Measurements from ENCODE around the gene FBLN2.

The FBLN2 gene

GRCh38 chr3:13663781-13664535 is 115.0 kb downstream of the FBLN2 start:
- no peak for DNase-seq
- ChIA-PET POLR2A (no interaction called here), CTCF (interaction anchor here (1.6 to 16.2 kb wide), 3 partner anchors 16 to 221 kb away, joined by 3 to 338 read pairs (median 3); partner anchors contain the start of gene WNT7A)
- WGBS (ENCODE audit: insufficient coverage): 90% methylated on average over 10 of the region's 16 CpGs
- Histone ChIP-seq H3K9me3 (ENCODE audit: control extremely low read depth in 1 of 5, control insufficient read depth in 4 of 5, insufficient read depth in 2 of 5, low read depth in 1 of 5, low read length in 4 of 5) (no peaks in the 10 kb centered on the region), H3K4me3 (ENCODE audit: control insufficient read depth in 1 of 7, extremely low read depth in 1 of 7, insufficient read depth in 4 of 7, low read depth in 2 of 7, low read length in 6 of 7) (no peak overlapping the region), H3K36me3 (ENCODE audit: control insufficient read depth in 4 of 4, insufficient read depth in 4 of 4, low read length in 3 of 4) (no peaks in the 10 kb centered on the region), H3K27me3 (replicated peaks in 2 of 5; ENCODE audit: control insufficient read depth in 4 of 5, insufficient read depth in 5 of 5, low read length in 4 of 5) (peaks cover 0 to 9% (median 2%) of the 10 kb centered on the region in 5 experiments), H3K27ac (ENCODE audit: insufficient read depth in 1 of 2, low read depth in 1 of 2, low read length in 2 of 2, poor library complexity in 1 of 2, severe bottlenecking in 2 of 2) (no peak overlapping the region), H3K4me1 (ENCODE audit: control extremely low read depth in 1 of 4, control insufficient read depth in 4 of 4, insufficient read depth in 4 of 4, low read length in 3 of 4) (no peaks in the 10 kb centered on the region)

- DNase-seq: no peak
- CTCF ChIA-PET: interaction anchor here (16.2 kb wide), 1 partner anchor 220 kb away, joined by 338 read pairs; the partner anchor contains the start of gene WNT7A
- POLR2A ChIA-PET: no interaction called here
- 87% methylated on average over 9 of the region's 16 CpGs for WGBS (ENCODE audit: insufficient coverage)
- Histone ChIP-seq H3K27ac (ENCODE audit: insufficient read depth in 1 of 2, low read depth in 1 of 2, low read length in 2 of 2, poor library complexity in 1 of 2, severe bottlenecking in 2 of 2) (no peak overlapping the region), H3K36me3 (ENCODE audit: control insufficient read depth in 4 of 4, insufficient read depth in 4 of 4, low read length in 3 of 4) (no peaks in the 10 kb centered on the region), H3K9me3 (ENCODE audit: control extremely low read depth in 1 of 5, control insufficient read depth in 4 of 5, insufficient read depth in 2 of 5, low read depth in 1 of 5, low read length in 4 of 5) (no peaks in the 10 kb centered on the region), H3K4me1 (ENCODE audit: control extremely low read depth in 1 of 4, control insufficient read depth in 4 of 4, insufficient read depth in 4 of 4, low read length in 3 of 4) (no peaks in the 10 kb centered on the region), H3K27me3 (replicated peaks in 2 of 5; ENCODE audit: control insufficient read depth in 4 of 5, insufficient read depth in 5 of 5, low read length in 4 of 5) (peaks cover 0 to 10% (median 3%) of the 10 kb centered on the region in 5 experiments), H3K4me3 (ENCODE audit: control insufficient read depth in 1 of 7, extremely low read depth in 1 of 7, insufficient read depth in 4 of 7, low read depth in 2 of 7, low read length in 6 of 7) (no peak overlapping the region)
These were observed 116.8 kb downstream of the FBLN2 start for GRCh38 chr3:13665582-13666226.

- H3K27me3 ChIP-seq (replicated peaks in 2 of 5; ENCODE audit: control insufficient read depth in 4 of 5, insufficient read depth in 5 of 5, low read length in 4 of 5): peaks cover 0 to 15% (median 5%) of the 10 kb centered on the region in 5 experiments
- H3K36me3 ChIP-seq (ENCODE audit: control insufficient read depth in 4 of 4, insufficient read depth in 4 of 4, low read length in 3 of 4): no peaks in the 10 kb centered on the region
- H3K4me3 ChIP-seq (ENCODE audit: control insufficient read depth in 1 of 7, extremely low read depth in 1 of 7, insufficient read depth in 4 of 7, low read depth in 2 of 7, low read length in 6 of 7): no peak overlapping the region
- 63% methylated on average over 4 of the region's 4 CpGs for WGBS (ENCODE audit: insufficient coverage)
- H3K4me1 ChIP-seq (ENCODE audit: control extremely low read depth in 1 of 4, control insufficient read depth in 4 of 4, insufficient read depth in 4 of 4, low read length in 3 of 4): no peaks in the 10 kb centered on the region
- DNase-seq: no peak
- H3K9me3 ChIP-seq (ENCODE audit: control extremely low read depth in 1 of 5, control insufficient read depth in 4 of 5, insufficient read depth in 2 of 5, low read depth in 1 of 5, low read length in 4 of 5): no peaks in the 10 kb centered on the region
- CTCF ChIA-PET: interaction anchor here (16.2 kb wide), 1 partner anchor 219 kb away, joined by 338 read pairs; the partner anchor contains the start of gene WNT7A
- POLR2A ChIA-PET: no interaction called here
- no peak overlapping the region for H3K27ac ChIP-seq (ENCODE audit: insufficient read depth in 1 of 2, low read depth in 1 of 2, low read length in 2 of 2, poor library complexity in 1 of 2, severe bottlenecking in 2 of 2)
These were observed 117.3 kb downstream of the FBLN2 start for GRCh38 chr3:13666227-13666619.

GRCh38 chr3:13666781-13667709 is 118.1 kb downstream of the FBLN2 start:
- WGBS (ENCODE audit: insufficient coverage): 78% methylated on average over 14 of the region's 18 CpGs
- ChIA-PET POLR2A (no interaction called here), CTCF (interaction anchor here (6.4 to 16.2 kb wide), 2 partner anchors 9 to 218 kb away, joined by 53 to 338 read pairs; partner anchors contain the start of gene WNT7A)
- Histone ChIP-seq H3K4me1 (ENCODE audit: control extremely low read depth in 1 of 4, control insufficient read depth in 4 of 4, insufficient read depth in 4 of 4, low read length in 3 of 4) (no peaks in the 10 kb centered on the region), H3K27ac (ENCODE audit: insufficient read depth in 1 of 2, low read depth in 1 of 2, low read length in 2 of 2, poor library complexity in 1 of 2, severe bottlenecking in 2 of 2) (no peak overlapping the region), H3K36me3 (ENCODE audit: control insufficient read depth in 4 of 4, insufficient read depth in 4 of 4, low read length in 3 of 4) (no peaks in the 10 kb centered on the region), H3K9me3 (ENCODE audit: control extremely low read depth in 1 of 5, control insufficient read depth in 4 of 5, insufficient read depth in 2 of 5, low read depth in 1 of 5, low read length in 4 of 5) (no peaks in the 10 kb centered on the region), H3K4me3 (ENCODE audit: control insufficient read depth in 1 of 7, extremely low read depth in 1 of 7, insufficient read depth in 4 of 7, low read depth in 2 of 7, low read length in 6 of 7) (no peak overlapping the region), H3K27me3 (replicated peaks in 2 of 5; ENCODE audit: control insufficient read depth in 4 of 5, insufficient read depth in 5 of 5, low read length in 4 of 5) (peaks cover 0 to 16% (median 5%) of the 10 kb centered on the region in 5 experiments)
- no peak for DNase-seq

GRCh38 chr3:13668136-13668535 is 119.2 kb downstream of the FBLN2 start:
- no peak overlapping the region for H3K27ac ChIP-seq (ENCODE audit: insufficient read depth in 1 of 2, low read depth in 1 of 2, low read length in 2 of 2, poor library complexity in 1 of 2, severe bottlenecking in 2 of 2)
- WGBS (ENCODE audit: insufficient coverage): no CpG with 5 or more reads among the region's 5 CpGs
- POLR2A ChIA-PET: no interaction called here

GRCh38 chr3:13669457-13669856 is 120.5 kb downstream of the FBLN2 start:
- Histone ChIP-seq H3K27me3 (replicated peaks in 2 of 5; ENCODE audit: control insufficient read depth in 4 of 5, insufficient read depth in 5 of 5, low read length in 4 of 5) (peaks cover 0 to 21% (median 5%) of the 10 kb centered on the region in 5 experiments), H3K9me3 (ENCODE audit: control extremely low read depth in 1 of 5, control insufficient read depth in 4 of 5, insufficient read depth in 2 of 5, low read depth in 1 of 5, low read length in 4 of 5) (no peaks in the 10 kb centered on the region), H3K36me3 (ENCODE audit: control insufficient read depth in 4 of 4, insufficient read depth in 4 of 4, low read length in 3 of 4) (no peaks in the 10 kb centered on the region), H3K4me1 (ENCODE audit: control extremely low read depth in 1 of 4, control insufficient read depth in 4 of 4, insufficient read depth in 4 of 4, low read length in 3 of 4) (no peaks in the 10 kb centered on the region), H3K27ac (ENCODE audit: insufficient read depth in 1 of 2, low read depth in 1 of 2, low read length in 2 of 2, poor library complexity in 1 of 2, severe bottlenecking in 2 of 2) (no peak overlapping the region), H3K4me3 (ENCODE audit: control insufficient read depth in 1 of 7, extremely low read depth in 1 of 7, insufficient read depth in 4 of 7, low read depth in 2 of 7, low read length in 6 of 7) (no peak overlapping the region)
- ChIA-PET POLR2A (no interaction called here), CTCF (interaction anchor here (0.5 to 6.4 kb wide), 3 partner anchors 11 to 174 kb away, joined by 3 to 53 read pairs (median 3); no protein-coding TSS in a partner anchor)
- 89% methylated on average over 1 of the region's 1 CpG for WGBS (ENCODE audit: insufficient coverage)
- DNase-seq: no peak

More at GRCh38 chr3:13668136-13668535, 119.2 kb downstream of the FBLN2 start:
- Histone ChIP-seq H3K9me3 (ENCODE audit: control extremely low read depth in 1 of 5, control insufficient read depth in 4 of 5, insufficient read depth in 2 of 5, low read depth in 1 of 5, low read length in 4 of 5) (no peaks in the 10 kb centered on the region), H3K4me3 (ENCODE audit: control insufficient read depth in 1 of 7, extremely low read depth in 1 of 7, insufficient read depth in 4 of 7, low read depth in 2 of 7, low read length in 6 of 7) (no peak overlapping the region), H3K36me3 (ENCODE audit: control insufficient read depth in 4 of 4, insufficient read depth in 4 of 4, low read length in 3 of 4) (no peaks in the 10 kb centered on the region), H3K27me3 (replicated peaks in 2 of 5; ENCODE audit: control insufficient read depth in 4 of 5, insufficient read depth in 5 of 5, low read length in 4 of 5) (peaks cover 0 to 21% (median 5%) of the 10 kb centered on the region in 5 experiments), H3K4me1 (ENCODE audit: control extremely low read depth in 1 of 4, control insufficient read depth in 4 of 4, insufficient read depth in 4 of 4, low read length in 3 of 4) (no peaks in the 10 kb centered on the region)
- CTCF ChIA-PET: interaction anchor here (6.4 kb wide), 1 partner anchor 10 kb away, joined by 53 read pairs; no protein-coding TSS in a partner anchor
- no peak for DNase-seq
